GM12878 (cell line): Measurements from ENCODE around the gene OAS1. TPM values are rescaled to one million over a fixed set of nuclear protein-coding genes. Genes with fewer than 3 reads are reported as not detected.

Experiments
- ATAC-seq: fragments of 200-7000 bp; cut with Tn5 transposase; 3 replicates; pipeline ENCODE4 v1.9.1; 2020; ENCODE audit warnings: mild to moderate bottlenecking, moderate library complexity
- BruUV-seq: library from RNA; stranded (reverse); fragments of 400-500 nt; replicated peaks from 2 replicates; lab custom pipeline; 2021; lab: Mats Ljungman, UMichigan
- CTCF ChIA-PET: fragments of 300-600 bp; sonication (Branson Sonifier 250); formaldehyde crosslinking; extraction: SDS; loops from one replicate; lab custom pipeline; 2021; ENCODE audit warnings: inconsistent platforms; lab: Yijun Ruan, JAX
- POLR2A ChIA-PET: fragments of 350-600 bp; formaldehyde crosslinking; extraction: SDS; loops from one replicate; lab custom pipeline; 2021; ENCODE audit warnings: inconsistent platforms; lab: Charles Lee
- RAD21 ChIA-PET: fragments of 300-600 bp; sonication (Branson Sonifier 250); formaldehyde crosslinking; loops from one replicate; lab custom pipeline; 2023; ENCODE audit warnings: antibody characterized with exemption; ENCODE audit not compliant: unreplicated experiment; lab: Charles Lee
- SMC1A ChIA-PET: fragments of 300-600 bp; sonication (Branson Sonifier 250); formaldehyde crosslinking; loops from one replicate; lab custom pipeline; 2023; ENCODE audit not compliant: unreplicated experiment, uncharacterized antibody; lab: Charles Lee
- DNase-seq: peaks from one replicate; pipeline ENCODE4 v3.0.0-alpha.2; 2011; ENCODE audit warnings: low read depth, low spot score
- FAIRE-seq: peaks from 3 replicates; lab custom pipeline; 2011; peaks lifted over from hg19 to GRCh38; lab: Jason Lieb, UNC
- H2AFZ ChIP-seq: 2 replicates; pipeline ENCODE4 v1.6.0; 2011; ENCODE audit warnings: low read depth, low read length, control low read depth; ENCODE audit not compliant: control insufficient read depth
- H3K27ac ChIP-seq: 2 replicates; pipeline ENCODE4 v1.5.1; 2011; ENCODE audit warnings: control low read depth; ENCODE audit not compliant: control insufficient read depth, insufficient read depth
- H3K27me3 ChIP-seq, 2 experiments: replicated peaks in 1 of 2; 2 replicates each; pipeline versions ENCODE4 v1.6.0 to v1.6.1; 2011; ENCODE audit warnings: low read length in 1 of 2; ENCODE audit not compliant: control insufficient read depth in 2 of 2, insufficient read depth in 2 of 2
- H3K36me3 ChIP-seq, 2 experiments: 2 replicates each; pipeline ENCODE4 v1.5.1; 2011; ENCODE audit warnings: low read length in 1 of 2; ENCODE audit not compliant: control insufficient read depth in 2 of 2, insufficient read depth in 2 of 2
- H3K4me1 ChIP-seq: 2 replicates; pipeline ENCODE4 v1.6.1; 2011; ENCODE audit warnings: mild to moderate bottlenecking, low read length, moderate library complexity, mixed read lengths; ENCODE audit not compliant: control insufficient read depth, insufficient read depth
- H3K4me2 ChIP-seq: 2 replicates; pipeline ENCODE4 v1.6.0; 2011; ENCODE audit warnings: control low read depth; ENCODE audit not compliant: control insufficient read depth, insufficient read depth
- H3K4me3 ChIP-seq: fragments of 200-600 bp; sonication (generic); 2 replicates; pipeline ENCODE4 v1.5.1; 2016
- H3K79me2 ChIP-seq: 2 replicates; pipeline ENCODE4 v1.6.0; 2011; ENCODE audit warnings: low read length; ENCODE audit not compliant: control insufficient read depth, insufficient read depth
- H3K9ac ChIP-seq: 2 replicates; pipeline ENCODE4 v1.8.0; 2011; ENCODE audit warnings: low read length, control low read depth, mixed read lengths; ENCODE audit not compliant: control insufficient read depth, insufficient read depth
- H3K9me3 ChIP-seq: replicated peaks from 3 replicates; pipeline ENCODE4 v1.5.1; 2011; ENCODE audit warnings: mild to moderate bottlenecking, low read length; ENCODE audit not compliant: control insufficient read depth, insufficient read depth
- H4K20me1 ChIP-seq: 2 replicates; pipeline ENCODE4 v1.6.0; 2011; ENCODE audit not compliant: control insufficient read depth, insufficient read depth
- HCFC1 ChIP-seq: fragments of 150-350 bp; IDR thresholded peaks from 2 replicates; pipeline ENCODE4 v1.6.1; 2014; ENCODE audit warnings: low read length
- HDAC6 ChIP-seq: fragments of 200-600 bp; sonication (generic); IDR thresholded peaks from one replicate; pipeline ENCODE4 v1.8.0; 2017; ENCODE audit warnings: antibody characterized with exemption; ENCODE audit not compliant: unreplicated experiment
- IKZF1 ChIP-seq: fragments of 450-650 bp; conservative IDR thresholded peaks from 2 replicates; pipeline ENCODE4 v1.6.1; 2017; ENCODE audit warnings: antibody characterized with exemption, mild to moderate bottlenecking
- KAT2A ChIP-seq: conservative IDR thresholded peaks from 2 replicates; pipeline ENCODE4 v1.6.1; 2011; ENCODE audit warnings: low read depth, low read length; ENCODE audit not compliant: control insufficient read depth
- LARP7 ChIP-seq: fragments of 450-650 bp; IDR thresholded peaks from 2 replicates; pipeline ENCODE4 v1.6.1; 2017; ENCODE audit warnings: mild to moderate bottlenecking
- TBL1XR1 ChIP-seq: IDR thresholded peaks from 2 replicates; pipeline ENCODE4 v1.6.1; 2012; ENCODE audit warnings: low read depth, low read length, improper control_type of control experiment
- whole genome bisulfite sequencing: methylation state at CpG from one replicate; pipeline ENCODE4 v1.1.6; 2016; ENCODE audit warnings: low lambda C conversion rate; ENCODE audit not compliant: insufficient replicate concordance, insufficient coverage; ENCODE audit errors: missing lambda C conversion rate; 5-methylcytosine and 5-hydroxymethylcytosine counted together
- in situ Hi-C: fragments of 300-500 bp; cut with MboI; formaldehyde crosslinking; loops from 9 replicates; pipeline ENCODE4 v1.14.3; 2018; ENCODE audit warnings: mixed read lengths
- intact Hi-C: fragments of 100-400 bp; cut with micrococcal nuclease; formaldehyde crosslinking; loops from one replicate; pipeline ENCODE4 v1.14.2; 2022; ENCODE audit not compliant: unreplicated experiment
- polyA plus RNA-seq, 11 experiments: library from polyadenylated mRNA; depleted of rRNA in 4 of 11; unstranded in 6 of 11; stranded (reverse) in 5 of 11; fragments of >200 nt; fragmentation: Nextera tagmentation in 4 of 11; fragmentation: Illumina TruSeq in 1 of 11; extraction: Ambion mirVana in 4 of 11; extraction: Trizol in 1 of 11; gene quantifications; 1 replicate in 1 of 11; 2 replicates in 10 of 11; pipeline versions ENCODE4 v1.2.1 to v1.2.3, GENCODE V29; 2011 to 2016; ENCODE audit warnings: inconsistent platforms in 2 of 11, missing spikeins in 2 of 11, low read depth in 1 of 11
- total RNA-seq, 4 experiments: library from RNA; depleted of rRNA in 3 of 4; stranded (reverse); fragments of >200 nt in 3 of 4; fragmentation: Illumina TruSeq in 1 of 4; extraction: Trizol in 1 of 4; gene quantifications; 2 replicates each; pipeline versions ENCODE4 v1.2.1 to v1.2.3, GENCODE V29; 2013 to 2021
- TF ChIP-seq, protein P1 (sequence below): fragments of 450-650 bp; IDR thresholded peaks from 2 replicates; pipeline ENCODE4 v1.6.1; 2017; ENCODE audit warnings: borderline replicate concordance
- TF ChIP-seq, protein P2 (sequence below): fragments of 450-650 bp; IDR thresholded peaks from 2 replicates; pipeline ENCODE4 v1.6.1; 2017; ENCODE audit warnings: mild to moderate bottlenecking, low read depth, inconsistent platforms; ENCODE audit not compliant: poor library complexity, severe bottlenecking
- TF ChIP-seq, protein P3 (sequence below): IDR thresholded peaks from 2 replicates; pipeline ENCODE4 v1.6.1; 2012; ENCODE audit warnings: mild to moderate bottlenecking, low read depth, low read length

OAS1 gene
- total and polyA plus RNA-seq, 10 of the 15 experiments (the other 5 are each of a cell fraction or from before 2014, with no cell fraction given): 44.7 to 287 (median 64.3) TPM

DNA sequence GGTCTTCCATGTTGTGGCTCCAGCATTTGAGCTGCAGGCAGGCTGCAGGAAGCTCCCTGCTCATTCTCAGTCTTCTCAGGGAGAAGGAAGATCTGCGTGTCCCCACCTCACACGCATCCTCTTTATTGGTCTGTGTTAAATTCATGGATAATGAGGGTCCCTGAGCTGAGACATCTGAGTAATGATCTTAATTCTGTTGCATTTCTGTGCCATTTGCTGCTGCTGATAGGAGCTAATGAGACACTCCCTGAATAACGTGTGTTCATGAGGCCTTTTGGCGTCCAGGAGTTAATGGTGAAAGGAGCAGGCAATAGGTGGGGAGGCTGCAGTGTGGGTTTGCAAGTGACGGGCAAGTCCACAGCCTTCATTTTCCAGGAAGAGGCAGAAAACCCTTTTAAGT, 46.6 kb upstream of the OAS1 start:
- H3K9me3 ChIP-seq: no peaks in the 10 kb centered on the region
- H3K4me2 ChIP-seq: no peak overlapping the region
- FAIRE-seq (no peak), ATAC-seq (no peak), DNase-seq (no peak)
- intact Hi-C loops: no loop called here
- in situ Hi-C loops: no loop called here
- H3K4me1 ChIP-seq: no peaks in the 10 kb centered on the region
- RAD21 ChIA-PET: no interaction called here
- H3K9ac ChIP-seq: no peak overlapping the region
- peaks cover 0 to 2% of the 10 kb centered on the region in 2 experiments; a peak in 1 of 4 replicates for H3K27me3 ChIP-seq
- no peak overlapping the region for H3K4me3 ChIP-seq
- WGBS: 26% methylated on average over 5 of the region's 5 CpGs
- SMC1A ChIA-PET: interaction anchor here (0.9 kb wide), 1 partner anchor 48 kb away, joined by 4 read pairs; no protein-coding TSS in a partner anchor
- H3K27ac ChIP-seq: no peak overlapping the region
- TF ChIP-seq IKZF1: no peak
- TF ChIP-seq, protein P1, sequence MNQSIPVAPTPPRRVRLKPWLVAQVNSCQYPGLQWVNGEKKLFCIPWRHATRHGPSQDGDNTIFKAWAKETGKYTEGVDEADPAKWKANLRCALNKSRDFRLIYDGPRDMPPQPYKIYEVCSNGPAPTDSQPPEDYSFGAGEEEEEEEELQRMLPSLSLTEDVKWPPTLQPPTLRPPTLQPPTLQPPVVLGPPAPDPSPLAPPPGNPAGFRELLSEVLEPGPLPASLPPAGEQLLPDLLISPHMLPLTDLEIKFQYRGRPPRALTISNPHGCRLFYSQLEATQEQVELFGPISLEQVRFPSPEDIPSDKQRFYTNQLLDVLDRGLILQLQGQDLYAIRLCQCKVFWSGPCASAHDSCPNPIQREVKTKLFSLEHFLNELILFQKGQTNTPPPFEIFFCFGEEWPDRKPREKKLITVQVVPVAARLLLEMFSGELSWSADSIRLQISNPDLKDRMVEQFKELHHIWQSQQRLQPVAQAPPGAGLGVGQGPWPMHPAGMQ: no peak
- TF ChIP-seq HDAC6: no peak
- TF ChIP-seq KAT2A: no peak
- TF ChIP-seq HCFC1: no peak
- TF ChIP-seq, protein P2, sequence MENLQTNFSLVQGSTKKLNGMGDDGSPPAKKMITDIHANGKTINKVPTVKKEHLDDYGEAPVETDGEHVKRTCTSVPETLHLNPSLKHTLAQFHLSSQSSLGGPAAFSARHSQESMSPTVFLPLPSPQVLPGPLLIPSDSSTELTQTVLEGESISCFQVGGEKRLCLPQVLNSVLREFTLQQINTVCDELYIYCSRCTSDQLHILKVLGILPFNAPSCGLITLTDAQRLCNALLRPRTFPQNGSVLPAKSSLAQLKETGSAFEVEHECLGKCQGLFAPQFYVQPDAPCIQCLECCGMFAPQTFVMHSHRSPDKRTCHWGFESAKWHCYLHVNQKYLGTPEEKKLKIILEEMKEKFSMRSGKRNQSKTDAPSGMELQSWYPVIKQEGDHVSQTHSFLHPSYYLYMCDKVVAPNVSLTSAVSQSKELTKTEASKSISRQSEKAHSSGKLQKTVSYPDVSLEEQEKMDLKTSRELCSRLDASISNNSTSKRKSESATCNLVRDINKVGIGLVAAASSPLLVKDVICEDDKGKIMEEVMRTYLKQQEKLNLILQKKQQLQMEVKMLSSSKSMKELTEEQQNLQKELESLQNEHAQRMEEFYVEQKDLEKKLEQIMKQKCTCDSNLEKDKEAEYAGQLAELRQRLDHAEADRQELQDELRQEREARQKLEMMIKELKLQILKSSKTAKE: no peak
- TF ChIP-seq, protein P3, sequence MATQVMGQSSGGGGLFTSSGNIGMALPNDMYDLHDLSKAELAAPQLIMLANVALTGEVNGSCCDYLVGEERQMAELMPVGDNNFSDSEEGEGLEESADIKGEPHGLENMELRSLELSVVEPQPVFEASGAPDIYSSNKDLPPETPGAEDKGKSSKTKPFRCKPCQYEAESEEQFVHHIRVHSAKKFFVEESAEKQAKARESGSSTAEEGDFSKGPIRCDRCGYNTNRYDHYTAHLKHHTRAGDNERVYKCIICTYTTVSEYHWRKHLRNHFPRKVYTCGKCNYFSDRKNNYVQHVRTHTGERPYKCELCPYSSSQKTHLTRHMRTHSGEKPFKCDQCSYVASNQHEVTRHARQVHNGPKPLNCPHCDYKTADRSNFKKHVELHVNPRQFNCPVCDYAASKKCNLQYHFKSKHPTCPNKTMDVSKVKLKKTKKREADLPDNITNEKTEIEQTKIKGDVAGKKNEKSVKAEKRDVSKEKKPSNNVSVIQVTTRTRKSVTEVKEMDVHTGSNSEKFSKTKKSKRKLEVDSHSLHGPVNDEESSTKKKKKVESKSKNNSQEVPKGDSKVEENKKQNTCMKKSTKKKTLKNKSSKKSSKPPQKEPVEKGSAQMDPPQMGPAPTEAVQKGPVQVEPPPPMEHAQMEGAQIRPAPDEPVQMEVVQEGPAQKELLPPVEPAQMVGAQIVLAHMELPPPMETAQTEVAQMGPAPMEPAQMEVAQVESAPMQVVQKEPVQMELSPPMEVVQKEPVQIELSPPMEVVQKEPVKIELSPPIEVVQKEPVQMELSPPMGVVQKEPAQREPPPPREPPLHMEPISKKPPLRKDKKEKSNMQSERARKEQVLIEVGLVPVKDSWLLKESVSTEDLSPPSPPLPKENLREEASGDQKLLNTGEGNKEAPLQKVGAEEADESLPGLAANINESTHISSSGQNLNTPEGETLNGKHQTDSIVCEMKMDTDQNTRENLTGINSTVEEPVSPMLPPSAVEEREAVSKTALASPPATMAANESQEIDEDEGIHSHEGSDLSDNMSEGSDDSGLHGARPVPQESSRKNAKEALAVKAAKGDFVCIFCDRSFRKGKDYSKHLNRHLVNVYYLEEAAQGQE: no peak
- TF ChIP-seq TBL1XR1: no peak
- TF ChIP-seq LARP7: no peak
- no peaks in the 10 kb centered on the region for H3K79me2 ChIP-seq
- BruUV-seq: no TSS peak
- no peak overlapping the region for H2AFZ ChIP-seq
- CTCF ChIA-PET: interaction anchor here (1.2 kb wide), 1 partner anchor 12 kb away, joined by 3 read pairs; no protein-coding TSS in a partner anchor
- no peaks in the 10 kb centered on the region for H4K20me1 ChIP-seq
- no peaks in the 10 kb centered on the region for H3K36me3 ChIP-seq
- POLR2A ChIA-PET: interaction anchor here (1.3 kb wide), 1 partner anchor 16 kb away, joined by 3 read pairs; no protein-coding TSS in a partner anchor
